Measurements from ENCODE around the gene CPEB3.

The CPEB3 gene

GRCh38 chr10:92082583-92083280, 208.1 kb downstream of the CPEB3 start:
- TF ChIP-seq REST (IDR thresholded peaks at IDR 0.05; ENCODE audit: insufficient read depth in 1 of 2, low read depth in 2 of 2, low read length in 2 of 2) (no peak), FOXP2 (optimal IDR thresholded peaks at IDR 0.05; ENCODE audit: borderline replicate concordance, extremely low read depth, extremely low read length, insufficient read depth) (no peak), TAF1 (IDR thresholded peaks at IDR 0.05; ENCODE audit: borderline replicate concordance, insufficient read depth, low read length) (no peak), POLR2AphosphoS5 (IDR thresholded peaks at IDR 0.05; ENCODE audit: low read depth, low read length) (no peak), SIN3A (IDR thresholded peaks at IDR 0.05; ENCODE audit: borderline replicate concordance, insufficient read depth, low read length) (no peak)

- TF ChIP-seq REST (IDR thresholded peaks at IDR 0.05; ENCODE audit: insufficient read depth in 1 of 2, low read depth in 2 of 2, low read length in 2 of 2) = no peak
- TF ChIP-seq TAF1 (IDR thresholded peaks at IDR 0.05; ENCODE audit: borderline replicate concordance, insufficient read depth, low read length) = no peak
- TF ChIP-seq SIN3A (IDR thresholded peaks at IDR 0.05; ENCODE audit: borderline replicate concordance, insufficient read depth, low read length) = no peak
- TF ChIP-seq FOXP2 (optimal IDR thresholded peaks at IDR 0.05; ENCODE audit: borderline replicate concordance, extremely low read depth, extremely low read length, insufficient read depth) = no peak
- no peak for TF ChIP-seq POLR2AphosphoS5 (IDR thresholded peaks at IDR 0.05; ENCODE audit: low read depth, low read length)
Observed at GRCh38 chr10:92081641-92082040, 209.2 kb downstream of the CPEB3 start.

- TF ChIP-seq REST (IDR thresholded peaks at IDR 0.05; ENCODE audit: insufficient read depth in 1 of 2, low read depth in 2 of 2, low read length in 2 of 2) (no peak), TAF1 (IDR thresholded peaks at IDR 0.05; ENCODE audit: borderline replicate concordance, insufficient read depth, low read length) (no peak), POLR2AphosphoS5 (IDR thresholded peaks at IDR 0.05; ENCODE audit: low read depth, low read length) (no peak), FOXP2 (optimal IDR thresholded peaks at IDR 0.05; ENCODE audit: borderline replicate concordance, extremely low read depth, extremely low read length, insufficient read depth) (no peak), SIN3A (IDR thresholded peaks at IDR 0.05; ENCODE audit: borderline replicate concordance, insufficient read depth, low read length) (no peak)
Observed at GRCh38 chr10:92080244-92080643, 210.6 kb downstream of the CPEB3 start.

GRCh38 chr10:92079003-92079402, 211.9 kb downstream of the CPEB3 start:
- TF ChIP-seq REST (IDR thresholded peaks at IDR 0.05; ENCODE audit: insufficient read depth in 1 of 2, low read depth in 2 of 2, low read length in 2 of 2) (no peak), POLR2AphosphoS5 (IDR thresholded peaks at IDR 0.05; ENCODE audit: low read depth, low read length) (no peak), TAF1 (IDR thresholded peaks at IDR 0.05; ENCODE audit: borderline replicate concordance, insufficient read depth, low read length) (no peak), FOXP2 (optimal IDR thresholded peaks at IDR 0.05; ENCODE audit: borderline replicate concordance, extremely low read depth, extremely low read length, insufficient read depth) (no peak), SIN3A (IDR thresholded peaks at IDR 0.05; ENCODE audit: borderline replicate concordance, insufficient read depth, low read length) (no peak)
